NCI-H1048 (cell line): ENCODE data around the gene PDGFRB.

Experiments used
- DNase-seq: peaks from one replicate; lab custom pipeline; 2025; lab: John Stamatoyannopoulos, UW

Gene PDGFRB

GRCh38 chr5:150155258-150156026 is at the start of gene PDGFRB:
PDGFRB (minus strand) TSS chr5:150155845; CDS start chr5:150137047, 18,798 bp downstream.
- DNase-seq, result no peak

DNA sequence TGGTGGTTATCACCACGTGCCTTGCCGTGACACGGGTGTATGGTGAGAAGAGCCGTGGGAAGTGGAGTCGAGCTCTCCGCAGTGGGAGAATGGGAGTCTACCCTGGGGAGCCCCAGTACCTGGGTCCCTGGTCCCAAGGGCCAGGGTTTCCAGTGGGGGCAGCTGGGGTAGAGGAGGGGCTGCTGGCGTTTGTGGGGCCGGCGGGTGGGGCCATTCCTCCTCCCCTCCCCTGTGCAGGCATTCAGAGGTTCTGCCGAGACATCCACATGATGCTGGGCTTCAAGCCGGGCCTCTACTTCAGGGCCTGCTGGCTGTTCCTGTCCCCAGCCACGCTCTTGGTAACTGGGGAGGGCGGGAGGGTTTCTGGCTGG is 48.9 kb upstream of the PDGFRB start:
- no peak for DNase-seq

DNA sequence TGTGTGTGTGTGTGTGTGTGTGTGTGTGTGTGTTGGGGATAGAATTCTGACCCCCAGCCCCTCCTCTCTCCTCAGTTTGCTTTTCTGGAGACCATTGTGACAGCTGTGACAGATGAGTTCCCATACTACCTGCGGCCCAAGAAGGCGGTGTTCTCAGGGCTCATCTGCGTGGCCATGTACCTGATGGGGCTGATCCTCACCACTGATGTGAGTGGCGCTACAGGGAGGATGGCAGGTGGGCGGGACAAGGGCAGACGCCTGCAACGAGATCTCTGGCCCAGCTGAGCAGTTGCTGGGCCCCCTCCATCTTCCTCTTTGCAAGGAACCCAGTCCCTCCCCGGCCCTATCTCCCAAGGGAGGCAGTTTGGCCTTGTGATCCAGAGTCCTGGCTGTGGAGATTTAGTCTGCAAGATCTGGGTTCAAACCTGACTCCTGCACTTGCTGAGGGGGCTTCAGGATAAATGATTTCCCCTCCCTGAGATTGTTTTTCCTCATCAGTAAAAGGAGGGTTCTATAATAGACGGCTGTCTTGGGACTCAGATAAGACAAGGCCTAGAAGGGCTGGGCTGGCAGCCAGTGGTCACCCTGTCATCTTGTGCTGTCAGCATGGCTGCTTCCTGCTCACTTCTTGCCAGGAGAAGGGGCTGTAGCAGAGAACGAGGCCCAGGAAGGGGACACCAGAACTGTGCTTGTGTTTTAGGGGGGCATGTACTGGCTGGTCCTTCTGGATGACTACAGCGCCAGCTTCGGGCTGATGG is 48.4 kb upstream of the PDGFRB start:
- DNase-seq, result no peak

GRCh38 chr5:150202501-150202900 is 46.9 kb upstream of the PDGFRB start:
- DNase-seq, result no peak

DNA sequence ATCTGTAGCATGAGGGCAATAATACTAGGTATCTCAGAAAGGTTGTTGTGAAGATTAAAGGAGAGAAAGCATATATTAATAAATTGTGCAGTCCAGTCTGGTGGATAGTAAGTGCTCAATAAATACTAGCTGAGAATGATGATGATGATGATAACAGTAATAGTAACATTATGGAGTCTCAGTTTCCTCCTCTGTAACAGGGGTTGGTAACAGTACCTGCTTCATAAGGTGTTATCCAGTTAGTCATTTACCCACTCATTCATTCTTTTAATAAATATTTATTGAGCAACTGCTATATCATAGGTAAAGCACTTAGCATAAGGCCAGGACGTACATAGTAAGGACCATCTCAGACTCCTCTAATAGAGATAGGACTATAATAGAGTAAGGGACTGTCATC is 41.8 kb upstream of the PDGFRB start:
- no peak for DNase-seq

- DNase-seq, result no peak
These were observed 41.3 kb upstream of the PDGFRB start for GRCh38 chr5:150196986-150197385.

DNA sequence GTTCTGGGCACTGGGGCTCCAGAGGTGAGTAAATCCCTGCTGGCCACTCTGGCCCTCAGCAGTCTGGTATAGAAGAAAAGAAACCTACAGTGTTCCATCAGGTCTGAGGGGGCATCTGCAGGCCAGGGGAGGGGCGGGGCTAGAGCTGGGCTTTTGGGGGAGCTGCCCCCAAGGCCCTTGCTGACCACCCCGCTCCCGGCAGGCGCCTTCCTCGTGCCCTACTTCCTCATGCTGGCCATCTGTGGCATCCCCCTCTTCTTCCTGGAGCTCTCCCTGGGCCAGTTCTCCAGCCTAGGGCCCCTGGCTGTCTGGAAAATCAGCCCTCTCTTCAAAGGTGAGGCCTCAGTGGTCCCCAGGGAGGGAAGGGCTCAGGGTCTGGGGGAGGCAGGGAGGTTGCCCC is 40.9 kb upstream of the PDGFRB start:
- no peak for DNase-seq

DNA sequence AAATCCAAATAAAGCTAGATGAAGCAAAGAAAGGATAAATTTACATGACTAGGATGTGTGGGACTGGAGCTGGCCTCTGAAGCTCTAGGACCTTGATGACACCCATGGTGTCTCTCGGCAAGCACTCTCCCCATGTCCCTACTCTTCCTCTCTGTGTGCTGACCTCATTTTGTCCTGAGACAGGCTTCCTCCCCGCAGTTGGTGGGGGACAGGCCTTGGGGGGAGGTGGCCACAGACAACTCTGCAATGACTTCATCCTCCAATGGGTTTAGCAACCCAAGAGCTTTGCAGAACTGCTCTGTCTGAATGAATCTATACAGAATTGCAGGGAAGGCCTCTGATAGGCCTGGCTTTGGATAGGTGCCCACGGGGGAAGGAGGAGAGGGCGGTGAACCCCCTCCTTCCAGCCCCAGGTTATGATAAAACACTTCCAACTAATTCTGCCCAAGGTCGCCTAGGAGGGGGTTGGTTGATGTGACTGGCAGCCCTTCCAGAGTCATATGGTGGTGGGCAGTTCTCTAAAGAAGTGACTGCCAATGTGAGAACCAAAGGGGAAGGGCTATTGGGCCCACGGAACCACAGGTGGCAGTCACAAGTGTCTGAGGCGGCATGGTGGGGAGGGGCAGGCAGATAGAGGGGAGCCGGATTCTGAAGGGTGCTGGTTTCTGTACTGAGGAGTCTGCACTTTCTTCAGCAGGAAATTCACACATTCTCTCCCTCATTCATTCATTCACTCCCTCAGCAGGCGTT is 40.3 kb upstream of the PDGFRB start:
- DNase-seq, result no peak

DNA sequence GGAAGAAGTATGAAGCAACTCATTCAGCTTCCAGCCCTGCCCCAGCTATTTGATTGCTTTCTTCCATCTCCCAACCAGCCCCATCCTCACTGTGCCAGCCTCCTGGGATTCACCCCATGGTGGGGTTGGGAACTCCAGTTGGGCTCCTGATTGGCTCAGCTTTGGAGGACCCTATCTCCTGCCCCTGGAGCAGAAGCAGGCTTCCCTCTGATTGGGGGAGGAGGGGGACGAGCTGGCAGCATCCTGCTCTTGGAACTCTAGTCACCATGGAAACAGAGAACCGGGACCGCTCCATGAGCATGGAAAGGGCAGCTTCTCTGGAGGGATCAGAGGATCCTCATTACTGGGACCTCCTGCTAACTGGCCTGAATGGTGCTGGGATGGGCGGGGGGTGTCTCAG is 36.8 kb upstream of the PDGFRB start:
- DNase-seq, result no peak

GRCh38 chr5:150190987-150191386 is 35.3 kb upstream of the PDGFRB start:
- no peak for DNase-seq

DNA sequence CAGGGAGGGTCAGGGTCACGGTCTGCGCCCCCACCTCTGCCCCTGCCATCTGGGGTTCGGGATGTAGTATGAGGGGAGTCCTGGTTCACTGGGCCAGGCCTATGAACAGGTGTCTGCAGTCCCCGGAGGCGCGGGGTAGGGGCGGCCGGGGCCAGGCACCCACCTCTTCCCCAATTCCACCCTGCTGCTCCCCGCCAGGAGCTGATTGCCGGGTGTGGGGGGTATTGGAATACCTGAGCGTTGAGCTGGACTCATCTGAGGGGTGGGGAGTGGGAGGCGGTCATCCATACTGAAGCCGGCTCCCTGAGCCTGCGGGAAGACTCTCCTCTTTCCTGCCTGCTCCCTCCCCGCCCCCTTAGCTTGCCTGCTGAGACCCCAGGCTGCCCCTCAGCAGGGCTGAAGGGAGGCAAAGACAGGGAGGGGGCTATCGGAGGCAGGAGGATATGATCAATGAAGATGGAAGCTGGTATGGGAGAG is 34.9 kb upstream of the PDGFRB start:
- DNase-seq, result no peak

DNA sequence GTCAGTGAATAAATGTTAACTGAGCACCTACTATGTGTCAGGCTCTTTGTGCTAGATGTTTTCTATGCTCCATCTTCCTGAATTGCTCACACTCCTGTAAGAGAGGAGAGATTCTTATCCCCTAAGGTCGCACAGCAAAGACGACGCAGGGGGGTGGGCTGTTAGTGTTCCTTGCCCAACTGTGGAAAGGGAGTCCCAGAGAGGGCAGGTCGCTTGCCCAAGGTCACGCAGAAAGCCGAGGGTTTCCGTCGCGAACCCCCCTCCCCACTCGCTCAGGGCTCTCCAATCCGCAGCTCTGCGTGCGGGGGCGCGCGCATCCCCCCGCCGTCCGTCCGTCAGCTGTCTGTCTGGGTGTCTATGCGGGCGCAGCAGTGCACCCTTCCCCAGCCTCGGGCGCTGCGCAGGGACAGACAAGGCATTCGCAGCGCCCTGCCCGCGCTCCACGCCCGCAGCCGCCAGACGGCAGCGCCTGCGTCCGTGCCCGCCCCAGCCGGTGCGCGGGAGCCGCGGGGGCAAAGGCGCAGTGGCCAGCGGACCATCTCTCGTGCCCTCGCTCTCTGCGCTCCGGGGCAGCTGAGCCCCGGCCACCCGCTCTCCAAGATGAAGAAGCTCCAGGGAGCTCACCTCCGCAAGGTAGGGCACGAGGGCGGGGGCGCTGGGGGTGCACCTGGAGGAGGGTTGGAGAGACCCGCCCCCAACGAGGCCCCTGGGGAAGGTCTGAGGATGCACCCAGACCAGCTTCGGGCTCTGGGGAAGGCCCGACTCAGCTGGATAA is 34.3 kb upstream of the PDGFRB start, which contains the start of gene SLC6A7:
TSS of gene SLC6A7 (plus strand) at position 335 of the 775 bp plus-strand sequence. CDS start at position 601, 266 bp downstream.
- DNase-seq, result no peak

DNA sequence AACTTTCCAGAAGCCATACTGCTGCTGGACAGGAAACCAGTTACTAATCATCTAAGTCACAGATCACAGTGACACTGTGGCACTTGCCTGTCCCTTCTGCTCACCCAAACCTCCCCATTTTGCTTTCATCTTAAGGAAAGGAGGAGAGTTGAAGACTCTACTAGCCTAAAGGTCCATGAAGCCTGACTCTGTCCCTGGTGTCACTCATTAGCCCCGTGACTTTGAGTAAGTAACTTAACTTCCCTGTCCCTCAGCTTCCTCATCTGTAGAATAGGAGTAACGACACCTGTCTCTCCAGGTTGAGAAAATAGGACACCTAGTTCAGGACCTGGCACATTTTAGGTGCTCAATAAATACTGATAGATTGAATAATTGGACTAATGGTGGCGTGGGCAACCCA is 33.7 kb upstream of the PDGFRB start:
- DNase-seq, result no peak

DNA sequence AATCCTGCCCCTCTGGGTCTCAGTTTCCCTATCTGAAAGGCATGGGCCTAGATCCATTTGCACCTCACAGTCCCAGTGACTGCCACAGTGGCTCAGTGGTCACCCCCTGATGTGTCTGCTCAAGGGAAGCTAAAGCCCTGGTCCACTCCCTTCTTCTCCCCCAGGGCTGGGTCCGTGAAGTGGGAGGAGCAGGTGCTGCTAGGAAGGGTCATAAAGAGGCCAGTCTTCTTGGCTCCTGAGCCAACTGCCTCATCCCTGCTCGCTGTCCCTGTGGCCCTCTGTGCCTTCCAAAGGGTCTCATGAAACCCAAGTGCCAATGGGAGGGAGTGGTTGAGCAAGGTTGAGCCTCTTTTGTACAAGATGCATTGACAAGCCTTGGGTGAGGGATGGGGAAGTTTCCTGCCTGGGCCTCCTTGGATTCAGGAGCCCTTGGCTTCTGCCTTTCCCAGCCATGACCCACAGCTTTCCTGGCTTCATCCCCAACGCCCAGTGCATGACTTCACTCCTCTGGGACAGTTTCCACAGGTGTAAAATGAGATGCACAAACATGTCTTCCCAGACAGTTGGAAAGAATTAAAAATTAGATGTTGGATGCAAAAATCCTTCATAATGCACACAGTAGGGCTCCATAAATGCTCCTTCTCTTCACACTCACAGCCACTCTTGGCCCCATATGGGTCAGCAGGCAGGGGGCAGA is 32.6 kb upstream of the PDGFRB start:
- no peak for DNase-seq

- no peak for DNase-seq
These were observed 31.3 kb upstream of the PDGFRB start for GRCh38 chr5:150186897-150187296.

- no peak for DNase-seq
These were observed 30.5 kb upstream of the PDGFRB start for GRCh38 chr5:150186137-150186536.

DNA sequence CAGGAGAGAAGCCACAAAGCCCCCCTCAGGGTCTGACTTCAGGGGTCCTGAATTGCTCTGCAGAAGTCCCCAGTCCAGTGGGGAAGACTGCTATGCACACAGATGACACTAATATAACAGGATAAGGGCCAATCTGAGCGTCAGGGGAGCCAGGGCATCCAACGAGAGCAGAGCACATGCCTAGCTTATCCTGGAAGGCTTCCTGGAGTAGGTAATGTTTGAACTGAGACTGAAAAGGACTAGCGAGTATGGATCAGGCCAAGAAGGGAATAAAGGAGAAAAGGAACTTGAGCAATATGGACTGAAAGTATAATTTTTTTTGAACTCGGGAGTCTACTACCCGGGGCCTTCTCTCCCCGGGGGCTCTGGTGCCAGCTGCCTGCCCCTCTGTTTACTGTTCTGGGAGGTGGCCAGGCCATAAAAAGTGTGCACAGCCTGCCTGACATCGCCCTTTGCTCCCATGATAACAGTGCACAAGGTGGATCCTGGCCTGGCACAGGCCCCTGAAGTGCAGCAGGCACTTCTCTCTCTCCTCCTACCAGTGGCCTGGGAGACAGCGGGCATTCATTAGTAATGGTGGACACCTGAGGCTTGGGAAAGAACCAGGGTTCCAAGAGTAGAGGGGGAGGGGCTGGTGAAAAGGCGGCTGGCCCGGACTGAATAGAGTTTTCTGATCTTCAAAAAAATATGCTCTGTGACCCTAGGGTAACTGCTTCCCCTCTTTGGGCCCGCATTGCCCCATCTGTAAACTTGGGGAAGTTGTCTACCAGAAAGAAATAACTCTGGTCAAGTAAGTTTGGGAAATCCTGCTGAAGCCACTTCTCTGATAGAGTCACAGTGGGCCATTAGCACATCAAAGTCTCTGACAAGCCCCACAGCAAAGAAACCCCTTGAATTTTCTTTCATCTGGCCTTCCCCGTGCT is 29.6 kb upstream of the PDGFRB start:
- DNase-seq, result no peak

GRCh38 chr5:150184006-150184405 is 28.4 kb upstream of the PDGFRB start:
- no peak for DNase-seq

GRCh38 chr5:150183436-150183835 is 27.8 kb upstream of the PDGFRB start:
- no peak for DNase-seq

DNA sequence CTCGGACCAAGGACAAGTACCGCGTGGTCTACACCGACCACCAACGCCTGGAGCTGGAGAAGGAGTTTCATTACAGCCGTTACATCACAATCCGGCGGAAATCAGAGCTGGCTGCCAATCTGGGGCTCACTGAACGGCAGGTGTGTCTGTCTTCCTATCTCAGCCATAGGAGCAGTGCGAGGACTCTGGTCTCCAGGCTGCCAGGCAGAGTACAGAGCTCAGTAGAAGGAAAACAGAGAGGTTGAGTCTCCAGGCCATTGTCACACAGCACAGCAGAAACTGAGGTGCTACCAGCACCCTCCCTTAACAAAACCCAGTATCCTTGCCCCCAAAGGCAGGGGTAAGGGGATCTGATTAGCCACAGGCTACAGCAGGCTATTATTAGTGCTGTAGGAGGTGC is 27.1 kb upstream of the PDGFRB start:
- DNase-seq, result no peak
